Measurements from ENCODE around the gene GLMP.

- TF ChIP-seq CTCF (conservative IDR thresholded peaks at IDR 0.05 in 1 of 2, IDR thresholded peaks at IDR 0.05 in 1 of 2; ENCODE audit: extremely low read depth in 1 of 2, insufficient read depth in 1 of 2, low read depth in 1 of 2, low read length in 2 of 2), result no peak
- no peak for TF ChIP-seq EZH2 (IDR thresholded peaks at IDR 0.05; ENCODE audit: borderline replicate concordance, low read length)
Measured at GRCh38 chr1:156284757-156285156, 10.7 kb downstream of the GLMP start.
